Measurements from ENCODE around the gene CARD16.
"Not testable (repeated sequence)": the region's sequence is repeated elsewhere in the genome, so short reads cannot be mapped to it uniquely, and the experiment has no call there.

CARD16 gene

GRCh38 chr11:105044557-105045524 is at the start of gene CARD16:
TSS of gene CARD16 (minus strand) at chr11:105045335. CDS start at chr11:105045297, 38 bp downstream.
- peak; percentile 39 for DNase-seq (ENCODE audit: low spot score)

DNA sequence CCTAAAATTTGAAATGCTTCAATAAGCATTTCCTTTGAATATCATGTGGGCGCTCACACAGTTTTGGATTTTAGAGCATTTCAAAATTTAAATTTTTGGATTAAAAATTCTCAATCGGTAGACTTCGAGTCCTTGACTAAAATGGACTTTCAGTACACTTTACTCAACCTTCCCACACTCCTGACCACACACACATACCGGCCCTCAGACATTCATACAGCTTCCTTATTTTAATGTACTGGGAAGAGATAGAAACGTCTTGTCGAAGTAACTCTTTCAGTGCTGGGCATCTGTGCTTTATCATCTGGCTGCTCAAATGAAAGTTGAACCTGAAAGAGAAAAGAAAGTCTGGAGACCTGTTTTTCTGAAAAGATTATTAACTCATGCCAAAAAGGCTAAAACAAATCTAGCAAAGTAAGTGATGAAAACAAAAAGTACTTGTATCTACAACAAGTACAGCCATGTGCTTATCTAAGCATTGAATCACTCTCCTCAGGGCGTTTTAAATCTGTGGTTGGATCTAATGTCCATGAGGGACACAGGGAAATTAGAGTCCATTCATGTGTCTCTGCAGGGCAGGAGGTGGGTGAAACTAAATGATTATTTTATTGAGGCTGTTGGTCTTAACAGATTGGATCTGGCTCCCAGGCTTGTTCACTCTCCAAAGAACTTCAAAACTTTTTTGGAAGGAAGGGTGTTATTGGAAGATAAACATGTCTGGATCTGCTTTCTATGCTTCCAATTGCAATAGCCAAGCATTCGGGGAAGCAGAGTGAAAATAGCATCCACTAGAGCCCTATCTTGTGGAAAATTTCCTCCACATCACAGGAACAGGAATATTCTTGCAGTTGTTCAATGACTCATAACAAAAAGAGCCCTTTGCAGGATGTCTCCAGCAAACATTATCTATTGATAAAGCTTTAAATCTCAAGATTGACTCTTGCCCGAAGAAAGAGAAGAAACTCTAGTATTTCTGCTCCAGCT is 47.4 kb upstream of the CARD16 start:
- DNase-seq (ENCODE audit: low spot score), result no peak

GRCh38 chr11:105081412-105082150 is 36.4 kb upstream of the CARD16 start:
- DNase-seq (ENCODE audit: low spot score), result no peak

GRCh38 chr11:105080171-105080906 is 35.2 kb upstream of the CARD16 start:
- DNase-seq (ENCODE audit: low spot score), result not testable (repeated sequence)

DNA sequence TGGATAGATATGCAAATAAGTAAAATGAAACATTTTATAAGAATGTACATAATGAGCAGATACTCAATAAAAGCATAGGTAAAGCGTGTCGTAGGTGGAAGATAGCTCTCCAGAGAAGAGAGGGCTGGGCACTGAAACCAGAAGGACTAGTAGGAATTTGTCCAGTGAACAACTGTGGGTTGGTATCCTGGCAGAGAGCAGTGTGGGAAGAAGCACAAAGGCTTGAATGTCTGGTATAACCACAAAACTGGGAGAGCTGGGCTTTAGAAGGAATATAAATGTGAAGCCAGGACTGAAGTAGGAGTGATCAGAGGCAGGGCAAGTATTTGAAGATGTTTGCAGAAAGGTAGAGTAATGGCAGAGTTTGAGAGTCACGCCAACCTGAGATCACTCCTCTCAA is 33.1 kb upstream of the CARD16 start:
- no peak for DNase-seq (ENCODE audit: low spot score)

GRCh38 chr11:105077141-105077790 is 32.1 kb upstream of the CARD16 start:
- DNase-seq (ENCODE audit: low spot score), result not testable (repeated sequence)

GRCh38 chr11:105074166-105074530 is 29.0 kb upstream of the CARD16 start:
- DNase-seq (ENCODE audit: low spot score), result no peak

GRCh38 chr11:105073456-105074165 is 28.5 kb upstream of the CARD16 start:
- DNase-seq (ENCODE audit: low spot score), result no peak

DNA sequence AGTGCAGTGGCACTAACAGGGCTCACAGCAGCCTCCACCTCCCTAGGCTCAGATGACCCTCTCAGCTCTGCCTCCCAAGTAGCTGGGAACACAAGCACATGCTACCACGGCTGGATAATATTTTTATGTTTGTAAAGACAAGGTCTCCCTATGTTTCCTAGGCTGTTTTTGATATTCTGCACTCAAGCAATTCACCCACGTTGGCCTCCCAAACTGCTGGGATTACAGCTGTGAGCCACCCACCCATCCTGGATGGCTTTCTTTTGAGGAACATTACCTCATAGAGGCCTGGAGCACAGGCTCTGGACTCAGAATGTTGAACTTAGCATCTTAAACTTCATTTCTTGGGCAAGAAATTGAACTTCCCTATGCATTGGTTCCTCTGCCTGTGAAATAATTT is 26.9 kb upstream of the CARD16 start:
- not testable (repeated sequence) for DNase-seq (ENCODE audit: low spot score)

GRCh38 chr11:105071089-105071732 is 26.1 kb upstream of the CARD16 start:
- DNase-seq (ENCODE audit: low spot score), result no peak

GRCh38 chr11:105070306-105070705 is 25.2 kb upstream of the CARD16 start:
- DNase-seq (ENCODE audit: low spot score), result no peak

- not testable (repeated sequence) for DNase-seq (ENCODE audit: low spot score)
Observed at GRCh38 chr11:105069749-105070148, 24.6 kb upstream of the CARD16 start.

- DNase-seq (ENCODE audit: low spot score), result not testable (repeated sequence)
Observed at GRCh38 chr11:105063245-105063941, 18.3 kb upstream of the CARD16 start.

DNA sequence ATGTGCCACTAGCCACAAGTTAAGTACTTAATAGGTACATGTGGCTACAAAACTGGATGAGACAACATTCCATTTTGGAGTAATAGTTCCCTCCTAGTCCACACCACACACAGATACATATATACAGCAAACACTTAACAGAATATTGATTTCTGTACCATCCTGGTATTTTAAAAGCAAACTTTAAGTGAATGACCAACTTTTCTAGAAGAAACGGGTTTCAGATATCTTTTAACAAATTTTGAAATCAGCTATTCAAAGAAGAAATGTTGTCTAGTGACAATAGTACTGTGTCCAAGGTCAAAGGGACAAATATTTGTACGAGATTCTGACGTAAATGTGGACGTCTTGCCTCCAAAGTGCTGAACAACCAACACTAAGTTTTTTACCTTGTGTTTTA is 12.3 kb upstream of the CARD16 start:
- no peak for DNase-seq (ENCODE audit: low spot score)

- no peak for DNase-seq (ENCODE audit: low spot score)
Observed at GRCh38 chr11:105056446-105056845, 11.3 kb upstream of the CARD16 start.

DNA sequence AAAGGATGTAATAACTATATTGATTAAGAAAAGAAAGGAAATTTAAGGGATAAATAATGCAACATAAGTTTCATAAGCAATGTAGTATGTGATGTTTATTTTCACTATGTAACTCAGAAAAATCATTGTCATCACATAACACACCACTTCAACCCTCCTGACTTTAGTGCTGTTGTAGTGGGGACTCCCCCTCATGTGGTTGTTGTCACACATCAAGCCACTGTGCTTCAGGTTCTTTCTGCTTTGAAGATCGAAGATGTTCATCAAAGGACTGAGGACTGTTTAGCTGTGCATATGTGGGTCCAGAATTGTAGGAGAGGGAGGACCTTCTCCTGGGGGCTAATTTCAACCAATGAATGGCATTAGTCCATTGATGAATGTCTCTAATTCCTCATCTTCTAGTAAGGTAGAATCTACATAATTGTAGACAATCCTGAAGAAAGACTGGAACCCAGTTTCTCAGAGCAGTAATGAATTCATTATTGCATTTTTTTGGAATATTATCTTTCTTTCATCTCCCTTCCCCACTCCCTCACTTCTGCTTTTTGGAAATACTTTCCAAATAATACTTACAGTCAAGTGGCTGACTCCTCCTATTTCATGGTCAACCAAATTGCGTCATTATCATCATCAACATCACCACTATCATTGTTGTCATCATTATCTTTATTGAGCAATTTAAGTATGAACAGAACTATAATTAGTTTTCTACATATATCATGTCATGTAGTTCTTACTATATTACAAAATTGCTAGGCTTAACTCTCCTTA is 9.8 kb upstream of the CARD16 start:
- DNase-seq (ENCODE audit: low spot score), result no peak

GRCh38 chr11:105052487-105052886 is 7.4 kb upstream of the CARD16 start:
- DNase-seq (ENCODE audit: low spot score), result no peak

GRCh38 chr11:105051559-105051958 is 6.4 kb upstream of the CARD16 start:
- DNase-seq (ENCODE audit: low spot score), result no peak

Measured in pons (tissue), 1 donor.